GM12892 (cell line): ENCODE results near the gene KLK15.

ENCODE experiments used
- POLR2A ChIP-seq: IDR thresholded peaks from 2 replicates; pipeline ENCODE4 v1.6.1; 2011; ENCODE audit warnings: low read depth, low read length, control low read depth
- POLR2AphosphoS5 ChIP-seq: IDR thresholded peaks from 2 replicates; pipeline ENCODE4 v1.6.1; 2011; ENCODE audit warnings: low read depth, low read length, control low read depth
- TAF1 ChIP-seq: IDR thresholded peaks from 2 replicates; pipeline ENCODE4 v1.6.1; 2011; ENCODE audit warnings: low read depth, mild to moderate bottlenecking, control low read depth, low read length, borderline replicate concordance

DNA sequence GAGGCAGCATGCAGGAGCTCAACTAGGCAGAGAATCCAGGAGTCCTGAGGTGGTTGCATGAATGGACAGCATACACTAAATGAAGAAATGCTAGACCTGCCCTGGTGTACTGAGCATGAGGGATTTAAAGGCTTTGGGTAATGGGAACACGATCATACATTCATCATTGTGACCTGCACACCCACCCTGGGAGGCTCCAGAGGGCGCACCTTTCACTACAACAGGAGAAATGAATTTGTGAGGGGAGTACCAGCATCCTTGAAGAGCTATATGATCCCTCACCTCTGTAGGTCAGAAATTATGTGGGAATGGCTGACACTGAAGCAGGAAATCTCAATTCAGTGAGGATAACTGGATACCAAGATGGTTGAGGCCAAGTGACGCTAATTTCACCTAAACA lies 48.8 kb upstream of the KLK15 start:
- TF ChIP-seq POLR2AphosphoS5 (no peak), POLR2A (no peak), TAF1 (no peak)
